Measurements from ENCODE around the gene REG3A. TPM values are rescaled to one million over a fixed set of nuclear protein-coding genes. Genes with fewer than 3 reads are reported as not detected.

REG3A gene
- total RNA-seq (2014; rRNA removed; shearing (Covaris generic)) = not detected in 2 replicates

- DNase-seq (ENCODE audit: low spot score) = no peak
- in situ Hi-C loops (cut with HindIII; ENCODE audit: low sequenced_read_pairs) = no loop called here
Observed at GRCh38 chr2:79159653-79160052, at the start of gene REG3A. TSS of gene REG3A (minus strand) at chr2:79159753. CDS start at chr2:79159405, 348 bp downstream.

- in situ Hi-C loops (cut with HindIII; ENCODE audit: low sequenced_read_pairs) = no loop called here
- DNase-seq (ENCODE audit: low spot score) = no peak
Observed at GRCh38 chr2:79200762-79201161, 41.2 kb upstream of the REG3A start.

- DNase-seq (ENCODE audit: low spot score) = no peak
- in situ Hi-C loops (cut with HindIII; ENCODE audit: low sequenced_read_pairs) = no loop called here
Observed at GRCh38 chr2:79191816-79192215, 32.3 kb upstream of the REG3A start.

- in situ Hi-C loops (cut with HindIII; ENCODE audit: low sequenced_read_pairs) = no loop called here
- DNase-seq (ENCODE audit: low spot score) = no peak
Observed at GRCh38 chr2:79191081-79191480, 31.5 kb upstream of the REG3A start.

GRCh38 chr2:79189465-79189864 is 29.9 kb upstream of the REG3A start:
- DNase-seq (ENCODE audit: low spot score) = no peak
- in situ Hi-C loops (cut with HindIII; ENCODE audit: low sequenced_read_pairs) = no loop called here

GRCh38 chr2:79181617-79182016 is 22.1 kb upstream of the REG3A start:
- in situ Hi-C loops (cut with HindIII; ENCODE audit: low sequenced_read_pairs) = no loop called here
- no peak for DNase-seq (ENCODE audit: low spot score)

GRCh38 chr2:79180092-79180491 is 20.5 kb upstream of the REG3A start:
- in situ Hi-C loops (cut with HindIII; ENCODE audit: low sequenced_read_pairs) = no loop called here
- no peak for DNase-seq (ENCODE audit: low spot score)

- no peak for DNase-seq (ENCODE audit: low spot score)
- in situ Hi-C loops (cut with HindIII; ENCODE audit: low sequenced_read_pairs) = no loop called here
Observed at GRCh38 chr2:79179036-79179435, 19.5 kb upstream of the REG3A start.

GRCh38 chr2:79178076-79178674 is 18.6 kb upstream of the REG3A start:
- DNase-seq (ENCODE audit: low spot score) = no peak
- in situ Hi-C loops (cut with HindIII; ENCODE audit: low sequenced_read_pairs) = no loop called here

GRCh38 chr2:79171348-79171958 is 11.9 kb upstream of the REG3A start:
- no peak for DNase-seq (ENCODE audit: low spot score)
- in situ Hi-C loops (cut with HindIII; ENCODE audit: low sequenced_read_pairs) = no loop called here

- DNase-seq (ENCODE audit: low spot score) = no peak
- in situ Hi-C loops (cut with HindIII; ENCODE audit: low sequenced_read_pairs) = no loop called here
Observed at GRCh38 chr2:79162801-79163200, 3.2 kb upstream of the REG3A start.

- DNase-seq (ENCODE audit: low spot score) = no peak
- in situ Hi-C loops (cut with HindIII; ENCODE audit: low sequenced_read_pairs) = no loop called here
Observed at GRCh38 chr2:79162132-79162531, 2.6 kb upstream of the REG3A start.

GRCh38 chr2:79159030-79159429 is 523 bp downstream of the REG3A start:
- DNase-seq (ENCODE audit: low spot score) = no peak
- in situ Hi-C loops (cut with HindIII; ENCODE audit: low sequenced_read_pairs) = no loop called here

GRCh38 chr2:79155826-79156476 is 3.6 kb downstream of the REG3A start:
- no peak for DNase-seq (ENCODE audit: low spot score)
- in situ Hi-C loops (cut with HindIII; ENCODE audit: low sequenced_read_pairs) = no loop called here

- in situ Hi-C loops (cut with HindIII; ENCODE audit: low sequenced_read_pairs) = no loop called here
- DNase-seq (ENCODE audit: low spot score) = no peak
Observed at GRCh38 chr2:79139423-79139822, 20.1 kb downstream of the REG3A start.

- in situ Hi-C loops (cut with HindIII; ENCODE audit: low sequenced_read_pairs) = no loop called here
- no peak for DNase-seq (ENCODE audit: low spot score)
Observed at GRCh38 chr2:79138385-79138784, 21.2 kb downstream of the REG3A start.

GRCh38 chr2:79131687-79132086 is 27.9 kb downstream of the REG3A start:
- no peak for DNase-seq (ENCODE audit: low spot score)
- in situ Hi-C loops (cut with HindIII; ENCODE audit: low sequenced_read_pairs) = no loop called here

- in situ Hi-C loops (cut with HindIII; ENCODE audit: low sequenced_read_pairs) = no loop called here
- DNase-seq (ENCODE audit: low spot score) = no peak
Observed at GRCh38 chr2:79129804-79130203, 29.7 kb downstream of the REG3A start.

- no peak for DNase-seq (ENCODE audit: low spot score)
- in situ Hi-C loops (cut with HindIII; ENCODE audit: low sequenced_read_pairs) = no loop called here
Observed at GRCh38 chr2:79129260-79129659, 30.3 kb downstream of the REG3A start.

- DNase-seq (ENCODE audit: low spot score) = no peak
- in situ Hi-C loops (cut with HindIII; ENCODE audit: low sequenced_read_pairs) = no loop called here
Observed at GRCh38 chr2:79128406-79128805, 31.1 kb downstream of the REG3A start.

- in situ Hi-C loops (cut with HindIII; ENCODE audit: low sequenced_read_pairs) = no loop called here
Observed at GRCh38 chr2:79125721-79125985, 33.9 kb downstream of the REG3A start.

More at GRCh38 chr2:79125721-79125985, 33.9 kb downstream of the REG3A start:
- no peak for DNase-seq (ENCODE audit: low spot score)

All from G401 (cell line).